Measurements from ENCODE around the gene C19orf53. TPM values are rescaled to one million over a fixed set of nuclear protein-coding genes. Genes with fewer than 3 reads are reported as not detected.

The C19orf53 gene
- total and polyA plus RNA-seq, 2 of the 13 experiments (the other 11 are each of a cell fraction or from before 2014, with no cell fraction given): 129 to 130 TPM

- TF ChIP-seq ZNF280D (CRISPR knock-in tag; IDR thresholded peaks at IDR 0.05) (no peak), SMC3 (IDR thresholded peaks at IDR 0.05; ENCODE audit: low read length) (no peak), ZNF7 (CRISPR knock-in tag; IDR thresholded peaks at IDR 0.05) (no peak), EED (CRISPR knock-in tag; IDR thresholded peaks at IDR 0.05) (0 out of 2 replicates have a peak, but pooled peaks have one; percentile 29), CENPBD1 (CRISPR knock-in tag; IDR thresholded peaks at IDR 0.05; ENCODE audit: borderline replicate concordance, low read depth) (no peak), GABPB1 (CRISPR knock-in tag; IDR thresholded peaks at IDR 0.05) (peak; percentile 66), ZBTB1 (CRISPR knock-in tag; IDR thresholded peaks at IDR 0.05; ENCODE audit: borderline replicate concordance) (no peak), ZNF720 (CRISPR knock-in tag; IDR thresholded peaks at IDR 0.05) (no peak), SIN3A (IDR thresholded peaks at IDR 0.05; ENCODE audit: borderline replicate concordance, low read depth, low read length) (peak; percentile 69; the same call in 1 of the 2 replicates), FOXK2 (IDR thresholded peaks at IDR 0.05) (peak; percentile 88), IRF1 (CRISPR knock-in tag; IDR thresholded peaks at IDR 0.05; ENCODE audit: low read depth) (no peak), HNF1B (CRISPR knock-in tag; IDR thresholded peaks at IDR 0.05) (peak; percentile 75; the same call in 1 of the 2 replicates), PAXIP1 (CRISPR knock-in tag; conservative IDR thresholded peaks at IDR 0.05) (peak; percentile 70), FOXJ3 (CRISPR knock-in tag; IDR thresholded peaks at IDR 0.05; ENCODE audit: borderline replicate concordance) (0 out of 2 replicates have a peak, but pooled peaks have one; percentile 38), ZNF557 (CRISPR knock-in tag; IDR thresholded peaks at IDR 0.05) (no peak)
Observed at GRCh38 chr19:13731147-13731964, 42.9 kb upstream of the C19orf53 start (continued).

Measured in HepG2 (cell line).